Fibroblast of the aortic adventitia (primary cell): ENCODE data around the gene MBD3. TPM values are rescaled to one million over a fixed set of nuclear protein-coding genes. Genes with fewer than 3 reads are reported as not detected.

Source experiments
- DNase-seq: peaks from one replicate; pipeline ENCODE4 v3.0.0-alpha.2; 2010; ENCODE audit warnings: low read depth
- H3K4me3 ChIP-seq: 2 replicates; pipeline ENCODE4 v1.5.1; 2011; ENCODE audit warnings: low read depth, mild to moderate bottlenecking, control low read depth, low read length, moderate library complexity
- CTCF ChIP-seq: IDR thresholded peaks from 2 replicates; pipeline ENCODE4 v1.5.1; 2011; ENCODE audit warnings: mild to moderate bottlenecking, low read length, control low read depth, inconsistent platforms; ENCODE audit not compliant: insufficient read depth
- total RNA-seq: library from RNA; depleted of rRNA; stranded (reverse); fragments of >200 nt; gene quantifications from 2 replicates; pipeline ENCODE4 v1.2.3, GENCODE V29; 2012; ENCODE audit warnings: low replicate concordance

Gene MBD3
- total RNA-seq, 1 donor: 66.3 TPM

- no peak for TF ChIP-seq CTCF
- no peak overlapping the region for H3K4me3 ChIP-seq
- no peak for DNase-seq
Measured at GRCh38 chr19:1599460-1599846, 6.8 kb upstream of the MBD3 start.

DNA sequence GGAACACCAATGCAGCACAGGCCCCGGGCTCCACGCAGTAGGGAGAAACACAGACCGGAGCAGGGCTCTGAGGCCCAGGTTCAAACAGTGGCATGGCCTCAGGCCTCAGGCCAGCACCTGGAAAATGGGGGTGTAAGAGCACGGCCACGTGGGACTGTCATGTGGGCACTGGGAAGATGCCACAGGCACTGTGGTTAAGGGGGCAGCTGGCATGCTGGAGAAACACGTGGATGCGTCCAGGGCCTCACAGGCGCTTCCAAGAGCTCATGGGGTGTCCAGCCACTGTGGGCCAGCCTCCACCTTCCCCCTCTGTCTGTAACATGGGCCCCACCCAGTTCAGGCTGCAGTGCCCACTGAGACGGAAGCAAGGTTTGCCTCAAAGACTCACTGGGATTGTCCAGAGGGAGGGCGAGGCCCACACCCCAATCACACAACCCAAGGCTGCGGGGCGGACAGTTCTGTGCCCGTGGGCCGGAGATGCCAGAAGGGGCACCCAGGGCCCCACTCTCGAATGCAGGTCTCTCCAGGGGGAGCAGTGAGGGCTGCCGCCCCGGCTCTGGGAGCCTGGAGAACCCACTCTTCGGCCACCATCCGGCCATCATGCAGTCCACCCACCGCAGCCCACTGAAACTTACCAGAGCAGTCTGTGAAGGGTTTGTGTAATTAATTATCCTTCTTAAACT lies 6.3 kb upstream of the MBD3 start:
- DNase-seq: no peak
- H3K4me3 ChIP-seq: no peak overlapping the region
- TF ChIP-seq CTCF: no peak

DNA sequence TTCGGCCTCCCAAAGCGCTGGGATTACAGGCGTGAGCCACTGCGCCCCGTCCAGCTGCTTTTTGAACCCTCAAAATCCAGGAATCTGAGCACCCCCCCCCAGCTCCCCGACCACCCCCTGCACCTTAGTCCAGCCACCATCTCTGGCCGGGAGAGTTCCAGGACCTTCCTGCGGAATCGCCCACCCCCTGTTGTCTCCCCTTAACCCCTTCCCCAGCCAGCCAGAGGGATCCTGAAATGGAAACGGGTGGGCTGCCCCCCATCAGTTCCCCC lies 772 bp upstream of the MBD3 start:
- H3K4me3 ChIP-seq: peak overlapping the region; percentile 88
- DNase-seq: no peak
- no peak for TF ChIP-seq CTCF

DNA sequence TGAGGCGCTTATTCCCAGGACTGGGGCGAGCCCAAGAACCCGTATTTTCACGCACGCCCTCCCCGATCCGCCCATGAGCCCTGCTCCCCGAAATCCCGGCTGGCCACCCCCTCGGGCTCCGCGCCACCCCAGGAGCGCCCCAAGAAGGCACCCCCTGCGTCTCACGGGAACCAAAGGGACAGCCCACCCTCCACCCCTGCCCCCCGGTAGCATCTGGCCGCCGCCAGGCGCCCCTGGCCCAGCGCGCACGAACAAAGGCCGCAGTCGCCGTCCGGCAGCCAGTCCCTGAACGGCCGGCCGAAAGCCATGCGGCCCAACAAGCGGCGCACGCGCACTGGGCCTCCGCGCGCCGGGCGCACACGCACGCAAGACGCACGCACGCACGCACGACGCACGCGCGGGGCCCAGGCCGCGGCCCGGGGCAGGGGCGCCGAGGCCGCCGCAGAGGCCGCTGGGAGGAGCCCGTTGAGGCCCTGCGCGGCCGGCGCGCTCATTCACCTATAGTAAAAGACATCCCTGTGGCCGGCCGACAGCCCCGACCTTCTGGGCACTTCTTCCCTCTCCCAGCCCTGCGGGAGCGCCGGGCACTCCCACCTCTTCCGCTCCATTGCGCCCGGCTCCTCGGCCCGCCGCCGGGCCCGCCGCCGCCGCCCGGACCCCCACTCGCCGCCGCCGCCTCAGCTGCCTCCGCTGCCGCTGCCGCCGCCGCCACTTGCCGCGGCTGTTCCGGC lies 476 bp downstream of the MBD3 start:
- H3K4me3 ChIP-seq: peak overlapping the region; percentile 87
- DNase-seq: peak; percentile 86
- TF ChIP-seq CTCF: no peak

DNA sequence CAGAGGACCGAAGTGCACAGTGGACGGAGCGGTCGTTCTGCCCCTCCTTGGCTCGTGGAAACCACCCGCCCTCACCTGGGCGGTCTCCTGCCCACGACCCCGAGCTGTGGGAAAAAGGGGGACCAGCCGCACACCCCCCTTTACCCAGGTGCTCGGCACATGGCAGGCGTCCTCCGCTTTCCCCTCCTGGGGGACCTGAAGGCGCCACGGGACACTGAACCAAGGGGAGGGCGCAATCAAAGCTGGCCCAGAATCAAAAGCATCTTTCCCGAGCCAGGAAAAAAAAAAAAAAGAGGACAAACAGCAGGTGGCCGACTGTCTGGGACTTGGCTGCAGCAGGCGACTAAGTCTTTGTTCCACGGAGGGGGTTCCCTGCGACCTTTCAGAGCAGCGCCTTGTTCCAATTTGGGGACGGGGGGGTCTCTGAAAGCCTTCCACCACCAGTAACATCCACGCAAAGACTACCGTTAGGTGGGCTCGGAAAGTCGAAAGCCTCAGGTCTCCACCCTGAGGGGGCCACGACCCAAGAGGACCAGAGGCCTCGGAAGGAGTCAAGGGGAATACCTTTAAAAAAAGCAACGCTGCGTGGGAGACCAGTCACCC lies 1.1 kb downstream of the MBD3 start:
- peak overlapping the region; percentile 87 for H3K4me3 ChIP-seq
- TF ChIP-seq CTCF: no peak
- no peak for DNase-seq

- peak; percentile 47 for TF ChIP-seq CTCF
- no peak for DNase-seq
- H3K4me3 ChIP-seq: peak overlapping the region; percentile 87
Measured at GRCh38 chr19:1590641-1591397, 1.8 kb downstream of the MBD3 start.
